ENCODE results near the gene KHDC1L.
"Not testable (repeated sequence)": the region's sequence is repeated elsewhere in the genome, so short reads cannot be mapped to it uniquely, and the experiment has no call there.

KHDC1L gene

GRCh38 chr6:73204252-73204651 is 21.0 kb downstream of the KHDC1L start:
- no peak for DNase-seq

DNA sequence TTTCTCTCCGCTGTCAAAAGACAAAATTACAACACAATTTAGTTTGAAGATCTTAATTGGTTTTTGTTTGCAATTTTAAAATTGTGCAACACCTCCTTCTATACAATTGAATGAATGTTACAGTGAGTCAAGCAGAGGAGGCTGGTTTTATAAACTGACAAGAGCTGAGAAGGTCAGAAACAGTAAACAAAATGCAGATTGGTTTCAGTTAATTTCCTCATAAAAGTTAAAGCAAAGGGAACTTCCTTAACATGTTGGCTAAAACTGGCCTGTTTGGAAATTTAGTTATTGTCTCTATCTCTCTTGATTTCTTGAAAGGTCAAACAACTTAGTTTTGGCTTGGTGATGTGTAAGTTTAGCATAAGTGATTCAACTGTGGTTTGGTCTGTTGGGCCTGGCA is 22.2 kb downstream of the KHDC1L start:
- DNase-seq, result no peak

DNA sequence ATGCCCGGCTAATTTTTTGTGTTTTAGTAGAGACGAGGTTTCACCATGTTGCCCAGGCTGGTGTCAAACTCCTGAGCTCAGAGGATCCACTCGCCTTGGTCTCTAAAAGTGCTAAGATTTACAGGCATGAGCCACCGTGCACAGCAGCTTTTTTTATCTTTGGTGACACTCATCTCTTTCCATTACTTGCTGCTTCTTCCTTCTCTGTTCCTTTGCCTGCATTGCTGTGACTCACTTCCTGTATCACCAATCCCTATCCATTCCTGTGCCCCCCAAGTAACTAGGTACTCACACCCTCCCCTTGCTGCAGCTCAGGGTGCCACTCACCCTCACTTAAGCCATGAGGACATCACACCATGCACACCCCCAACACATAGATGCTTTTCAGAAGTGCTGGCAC is 24.6 kb downstream of the KHDC1L start:
- DNase-seq, result peak; percentile 4

DNA sequence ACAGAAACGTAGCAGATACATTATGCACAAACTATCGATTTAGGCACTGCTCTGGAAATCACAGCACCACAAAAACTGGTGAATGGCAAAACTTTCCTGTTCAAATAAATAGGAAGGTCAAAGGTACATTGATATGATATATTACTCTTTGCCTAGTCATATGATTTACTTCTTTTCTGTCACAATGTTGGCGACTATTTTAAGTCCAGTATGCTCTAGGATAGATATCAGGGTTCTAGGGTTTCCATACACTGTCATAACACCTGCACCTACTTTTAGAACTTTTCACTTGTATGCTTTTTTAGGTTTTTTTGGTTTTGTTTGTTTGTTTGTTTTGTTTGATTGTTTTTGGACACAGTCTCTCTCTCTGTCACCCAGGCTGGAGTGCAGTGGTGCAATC is 25.0 kb downstream of the KHDC1L start:
- no peak for DNase-seq

- DNase-seq, result no peak
Measured at GRCh38 chr6:73194744-73195143, 30.6 kb downstream of the KHDC1L start.

GRCh38 chr6:73193302-73193701 is 32.0 kb downstream of the KHDC1L start:
- not testable (repeated sequence) for DNase-seq

DNA sequence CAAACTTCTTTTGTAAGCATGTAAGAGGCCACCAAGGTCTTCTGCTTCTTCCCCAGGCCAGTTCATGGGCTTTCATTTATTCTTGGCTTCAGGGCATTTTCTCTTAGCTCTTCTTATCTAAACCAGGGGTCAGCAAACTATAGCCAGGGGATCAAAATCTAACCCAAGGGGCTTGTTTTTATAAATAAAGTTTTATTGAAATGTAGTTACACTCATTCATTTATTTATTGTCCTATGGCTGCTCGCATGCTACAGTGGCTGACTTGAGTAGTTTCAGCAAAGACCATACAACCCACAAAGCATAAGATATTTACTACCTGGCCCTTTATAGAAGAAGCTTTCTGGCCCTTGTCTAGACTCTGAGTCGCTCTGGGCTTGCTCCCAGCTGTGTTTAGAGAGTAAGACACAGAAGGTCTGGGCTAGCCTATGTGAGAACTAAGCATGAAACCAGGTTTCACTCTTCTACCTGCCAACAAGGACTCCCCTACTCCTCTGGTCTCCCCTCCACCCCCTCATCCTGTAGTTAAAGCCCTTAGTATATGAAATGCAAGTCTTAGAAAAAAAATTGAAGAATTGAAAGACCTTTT is 43.2 kb downstream of the KHDC1L start:
- no peak for DNase-seq

DNA sequence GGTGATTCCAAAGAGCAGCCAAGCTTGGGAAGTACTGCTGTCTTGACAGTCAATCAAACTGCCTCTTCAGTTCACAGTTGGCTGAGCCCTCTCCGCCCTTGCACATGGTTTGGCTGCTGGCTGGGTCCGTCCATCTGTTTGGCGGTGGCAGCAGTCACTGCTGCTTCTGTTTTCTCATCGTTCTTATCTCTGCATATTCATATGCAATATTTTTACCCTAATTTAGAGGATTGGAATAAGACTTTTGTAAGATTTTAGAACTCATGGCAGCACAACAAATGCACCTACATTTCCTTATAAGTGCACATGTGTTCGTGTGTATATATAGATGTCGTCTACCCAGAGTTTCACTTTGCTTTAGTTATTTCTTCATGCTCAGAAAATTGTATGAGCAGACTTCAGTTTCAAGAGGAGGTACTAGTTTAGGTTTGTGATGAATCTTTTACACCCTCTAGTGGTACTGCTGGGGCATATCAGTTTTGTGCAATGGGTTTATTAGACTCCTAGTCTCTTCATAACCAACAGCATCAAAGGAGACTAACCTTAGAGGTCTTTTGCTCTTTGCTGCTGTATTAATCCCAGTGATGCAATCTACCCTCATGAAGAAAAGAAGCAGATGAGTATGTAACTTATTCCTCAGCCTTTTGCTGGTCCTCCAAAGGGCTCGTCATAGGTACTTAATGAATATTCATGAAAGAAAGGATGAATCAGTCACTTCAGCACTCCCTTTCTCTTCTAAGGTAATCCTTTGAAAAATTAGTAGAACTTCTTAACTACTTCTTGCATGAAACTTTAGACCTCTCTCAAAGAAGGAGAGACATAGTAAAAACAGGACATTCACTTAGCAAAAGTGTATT is 44.3 kb downstream of the KHDC1L start:
- DNase-seq, result peak; percentile 68

DNA sequence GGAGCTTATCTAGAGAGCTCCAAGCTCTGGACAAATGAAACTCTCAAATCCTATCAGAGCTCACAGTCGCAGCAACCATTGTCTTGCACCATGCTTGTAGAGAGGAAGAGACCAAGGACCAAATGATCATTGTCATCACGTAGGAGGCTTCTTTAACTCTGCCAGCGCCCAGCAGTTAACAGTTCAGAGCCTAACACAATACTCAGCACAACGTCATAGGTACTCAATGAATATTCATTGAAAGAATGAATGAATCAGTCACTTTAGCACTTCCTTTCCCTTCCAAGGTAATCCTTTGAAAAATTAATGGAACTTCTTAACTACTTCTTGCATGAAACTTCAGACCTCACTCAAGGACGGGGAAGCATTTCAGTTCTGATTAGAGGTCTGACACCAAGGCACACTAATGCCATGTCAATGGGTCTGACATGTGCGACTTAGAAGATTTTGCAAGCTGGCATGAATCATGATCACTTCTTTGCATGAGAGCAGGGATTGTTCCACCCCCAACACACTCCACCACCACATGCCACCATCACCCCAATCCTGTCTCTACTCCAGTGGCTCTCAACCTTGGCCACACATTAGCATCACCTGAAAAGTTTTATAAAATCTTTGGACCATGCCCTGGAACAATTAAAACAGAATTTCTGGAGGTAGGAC is 45.1 kb downstream of the KHDC1L start:
- no peak for DNase-seq

DNA sequence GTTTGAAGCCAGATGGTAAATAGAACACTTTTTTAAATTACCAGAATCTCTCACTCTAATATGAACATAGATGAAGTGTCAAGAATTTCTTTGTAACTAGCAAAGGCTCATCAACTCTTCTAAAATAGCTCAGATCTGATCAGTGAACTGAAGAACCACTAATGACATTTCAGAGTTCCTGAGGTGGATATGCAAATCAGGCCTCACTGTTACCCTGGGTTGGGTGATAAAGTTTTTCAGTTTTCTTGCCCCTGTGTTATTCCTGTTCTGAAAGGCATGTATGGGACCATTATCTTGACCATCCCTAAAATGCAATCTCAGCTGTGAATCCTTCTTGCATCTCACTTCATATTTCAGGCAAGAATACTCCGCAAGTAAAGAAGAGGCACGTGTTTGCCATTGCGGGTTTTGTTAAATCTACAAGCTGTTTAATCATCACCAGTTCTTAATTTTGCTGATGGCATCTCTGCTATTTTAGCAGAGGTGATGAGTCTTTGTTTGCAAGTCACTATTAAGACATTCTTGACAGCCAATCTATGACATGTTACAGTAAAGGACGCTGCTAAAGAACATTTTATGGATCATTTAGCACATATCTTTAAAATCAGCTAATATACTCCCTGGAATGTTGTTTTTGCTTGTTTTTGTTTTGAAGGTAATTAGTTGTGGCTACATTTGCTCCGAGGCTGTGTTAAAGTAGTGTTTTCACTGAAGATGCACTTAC is 47.9 kb downstream of the KHDC1L start:
- DNase-seq, result no peak

GRCh38 chr6:73176057-73176456 is 49.2 kb downstream of the KHDC1L start:
- DNase-seq, result no peak

- no peak for DNase-seq
Measured at GRCh38 chr6:73174646-73175045, 50.6 kb downstream of the KHDC1L start.

All from fibroblast of skin of scalp (primary cell).